Stimulated activated CD4-positive, alpha-beta T cell treated with anti-CD3 and anti-CD28 coated beads, Interleukin-15, amount 100 ng/mL, for 1 hour (primary cell): Measurements from ENCODE around the gene PLEKHA5.
"Not testable (repeated sequence)": the region's sequence is repeated elsewhere in the genome, so short reads cannot be mapped to it uniquely, and the experiment has no call there.

Experiments used
- DNase-seq, 2 donors: peaks; one replicate each; pipeline ENCODE4 v3.0.0-alpha.2; 2020; ENCODE audit warnings: low read depth in 1 of 2, low spot score in 1 of 2

PLEKHA5 gene

GRCh38 chr12:19168644-19169043, 39.1 kb downstream of the PLEKHA5 start:
- no peak for DNase-seq

- DNase-seq = no peak
Measured at GRCh38 chr12:19169222-19169621, 39.7 kb downstream of the PLEKHA5 start.

- DNase-seq = not testable (repeated sequence)
Measured at GRCh38 chr12:19170286-19170685, 40.8 kb downstream of the PLEKHA5 start.

- DNase-seq = no peak
Measured at GRCh38 chr12:19171731-19172130, 42.2 kb downstream of the PLEKHA5 start.

- DNase-seq = no peak
Measured at GRCh38 chr12:19177754-19178153, 48.2 kb downstream of the PLEKHA5 start.

GRCh38 chr12:19179986-19180385, 50.5 kb downstream of the PLEKHA5 start:
- no peak for DNase-seq

- no peak for DNase-seq
Measured at GRCh38 chr12:19181666-19182426, 52.3 kb downstream of the PLEKHA5 start.

- no peak for DNase-seq
Measured at GRCh38 chr12:19183121-19183838, 53.7 kb downstream of the PLEKHA5 start.

GRCh38 chr12:19185262-19185929, 55.9 kb downstream of the PLEKHA5 start:
- no peak for DNase-seq

GRCh38 chr12:19186722-19187661, 57.5 kb downstream of the PLEKHA5 start:
- DNase-seq = no peak

GRCh38 chr12:19189522-19189921, 60.0 kb downstream of the PLEKHA5 start:
- DNase-seq = no peak

- DNase-seq = no peak
Measured at GRCh38 chr12:19190292-19191031, 60.9 kb downstream of the PLEKHA5 start.

- no peak for DNase-seq
Measured at GRCh38 chr12:19191089-19191488, 61.6 kb downstream of the PLEKHA5 start.

GRCh38 chr12:19191563-19191962, 62.0 kb downstream of the PLEKHA5 start:
- no peak for DNase-seq

- DNase-seq = no peak
Measured at GRCh38 chr12:19192710-19193109, 63.2 kb downstream of the PLEKHA5 start.

GRCh38 chr12:19194963-19195362, 65.4 kb downstream of the PLEKHA5 start:
- no peak for DNase-seq

- DNase-seq = no peak
Measured at GRCh38 chr12:19196959-19197630, 67.6 kb downstream of the PLEKHA5 start.

- DNase-seq = no peak
Measured at GRCh38 chr12:19198272-19198671, 68.7 kb downstream of the PLEKHA5 start.

- DNase-seq = no peak
Measured at GRCh38 chr12:19199332-19199731, 69.8 kb downstream of the PLEKHA5 start.

- DNase-seq = no peak
Measured at GRCh38 chr12:19200261-19200660, 70.7 kb downstream of the PLEKHA5 start.
